ENCODE results near the gene DRD2. TPM values are rescaled to one million over a fixed set of nuclear protein-coding genes. Genes with fewer than 3 reads are reported as not detected.

Gene DRD2
- total RNA-seq, 1 experiment from 2014 or later = not detected

DNA sequence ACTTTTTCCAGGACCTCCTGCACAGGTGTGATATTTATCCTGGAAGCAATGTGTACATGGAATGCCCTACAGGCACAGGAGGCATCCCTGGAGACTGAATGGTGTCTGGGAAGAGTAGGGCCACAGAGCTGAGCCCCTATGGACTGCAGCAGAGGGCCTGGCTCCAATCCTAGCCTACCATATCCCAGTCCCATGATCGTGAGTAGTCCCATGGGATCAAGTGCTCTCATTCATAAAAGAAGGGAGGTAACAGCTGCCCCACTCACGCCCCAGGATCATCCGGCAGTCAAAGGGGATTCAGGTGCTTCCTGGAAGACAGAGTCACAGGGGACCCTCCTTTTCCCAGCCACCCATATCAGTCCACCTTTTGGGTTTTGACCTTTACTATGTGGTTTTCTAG, 63.7 kb downstream of the DRD2 start:
- Histone ChIP-seq H3K27ac (no peak overlapping the region), H3K4me1 (replicated peaks) (no peaks in the 10 kb centered on the region), H3K9me3 (replicated peaks) (no peaks in the 10 kb centered on the region), H3K36me3 (no peaks in the 10 kb centered on the region), H3K27me3 (replicated peaks) (no peaks in the 10 kb centered on the region), H3K4me3 (no peak overlapping the region)
- no peak for DNase-seq (ENCODE audit: low read depth in 1 of 2, low spot score in 2 of 2)

DNA sequence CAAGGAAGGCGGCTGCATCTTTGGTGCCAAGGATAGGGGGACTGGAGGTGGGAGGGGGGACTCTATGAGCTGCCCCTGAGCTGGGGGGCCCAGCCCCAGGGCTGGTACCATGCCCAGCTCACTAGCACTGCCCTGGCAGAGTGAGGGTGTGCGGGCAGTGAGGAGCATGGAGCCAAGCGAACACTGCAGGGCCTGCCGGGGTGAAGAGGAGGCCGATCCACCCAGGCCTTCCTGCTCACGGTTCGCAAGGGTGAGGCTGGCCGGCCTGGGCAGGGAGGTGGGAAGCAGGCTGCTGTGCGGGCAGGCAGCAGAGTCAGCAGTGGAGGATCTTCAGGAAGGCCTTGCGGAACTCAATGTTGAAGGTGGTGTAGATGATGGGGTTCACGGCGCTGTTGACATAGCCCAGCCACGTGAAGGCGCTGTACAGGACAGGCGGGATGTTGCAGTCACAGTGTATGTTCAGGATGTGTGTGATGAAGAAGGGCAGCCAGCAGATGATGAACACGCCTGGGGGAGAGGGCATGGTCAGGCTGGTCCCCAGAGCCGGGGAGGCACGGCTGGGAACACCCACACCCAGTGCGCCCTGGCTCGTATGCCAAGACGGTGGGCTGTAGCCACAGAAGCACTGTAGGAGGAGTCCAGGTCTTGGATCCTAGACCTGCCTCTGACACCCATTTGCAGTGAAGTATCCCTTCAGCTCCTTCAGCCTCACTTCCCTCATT, 64.6 kb downstream of the DRD2 start:
- H3K4me3 ChIP-seq = no peak overlapping the region
- H3K4me1 ChIP-seq (replicated peaks) = peaks cover 5% of the 10 kb centered on the region
- H3K27me3 ChIP-seq (replicated peaks) = no peaks in the 10 kb centered on the region
- no peaks in the 10 kb centered on the region for H3K36me3 ChIP-seq
- no peaks in the 10 kb centered on the region for H3K9me3 ChIP-seq (replicated peaks)
- no peak for DNase-seq (ENCODE audit: low read depth in 1 of 2, low spot score in 2 of 2)
- no peak overlapping the region for H3K27ac ChIP-seq

DNA sequence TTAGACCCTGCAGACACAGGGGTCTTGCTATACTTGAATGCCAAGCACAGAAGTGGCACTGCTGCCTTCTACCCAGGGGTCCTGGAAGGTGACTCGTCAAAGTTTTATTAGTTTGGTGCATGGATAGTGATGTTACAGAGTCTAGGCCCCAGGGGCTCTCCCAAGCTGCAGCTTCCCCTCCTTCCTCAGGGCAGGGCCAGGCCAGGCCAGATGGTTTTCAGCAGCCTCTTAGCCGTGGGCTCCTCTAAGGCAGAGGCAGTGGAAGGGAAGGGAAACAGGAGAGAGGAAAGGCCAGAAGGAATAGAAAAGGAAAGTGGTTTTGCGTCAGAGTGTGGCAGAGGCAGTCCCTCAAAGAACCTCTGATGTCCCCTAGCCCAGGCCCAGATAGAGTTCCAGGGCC, 65.7 kb downstream of the DRD2 start:
- DNase-seq (ENCODE audit: low read depth in 1 of 2, low spot score in 2 of 2) = no peak
- no peaks in the 10 kb centered on the region for H3K36me3 ChIP-seq
- H3K4me1 ChIP-seq (replicated peaks) = peaks cover 5% of the 10 kb centered on the region
- no peaks in the 10 kb centered on the region for H3K27me3 ChIP-seq (replicated peaks)
- H3K4me3 ChIP-seq = no peak overlapping the region
- H3K27ac ChIP-seq = no peak overlapping the region
- no peaks in the 10 kb centered on the region for H3K9me3 ChIP-seq (replicated peaks)

DNA sequence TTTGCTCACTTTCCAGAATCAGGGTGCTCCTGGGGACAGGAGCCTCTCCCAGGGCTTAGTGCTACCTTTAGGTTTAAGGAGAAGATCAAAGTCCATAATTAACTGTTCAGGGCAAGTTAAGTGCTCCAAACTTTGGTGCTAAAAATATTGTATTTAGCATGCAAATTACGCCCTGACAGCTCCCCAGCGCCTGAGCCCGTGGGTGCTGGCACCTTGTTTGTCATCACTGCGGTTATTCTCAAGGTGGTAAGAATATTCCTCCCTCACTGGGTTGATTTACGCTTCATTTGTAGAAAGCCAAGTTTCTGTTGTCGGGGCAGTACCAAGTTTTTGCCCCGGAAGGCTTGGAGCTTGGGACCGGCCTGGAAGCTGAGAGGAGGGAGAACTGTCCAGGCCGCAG, 66.3 kb downstream of the DRD2 start:
- peaks cover 5% of the 10 kb centered on the region for H3K4me1 ChIP-seq (replicated peaks)
- DNase-seq (ENCODE audit: low read depth in 1 of 2, low spot score in 2 of 2) = no peak
- H3K4me3 ChIP-seq = no peak overlapping the region
- no peaks in the 10 kb centered on the region for H3K27me3 ChIP-seq (replicated peaks)
- H3K9me3 ChIP-seq (replicated peaks) = no peaks in the 10 kb centered on the region
- no peaks in the 10 kb centered on the region for H3K36me3 ChIP-seq
- H3K27ac ChIP-seq = no peak overlapping the region

DNA sequence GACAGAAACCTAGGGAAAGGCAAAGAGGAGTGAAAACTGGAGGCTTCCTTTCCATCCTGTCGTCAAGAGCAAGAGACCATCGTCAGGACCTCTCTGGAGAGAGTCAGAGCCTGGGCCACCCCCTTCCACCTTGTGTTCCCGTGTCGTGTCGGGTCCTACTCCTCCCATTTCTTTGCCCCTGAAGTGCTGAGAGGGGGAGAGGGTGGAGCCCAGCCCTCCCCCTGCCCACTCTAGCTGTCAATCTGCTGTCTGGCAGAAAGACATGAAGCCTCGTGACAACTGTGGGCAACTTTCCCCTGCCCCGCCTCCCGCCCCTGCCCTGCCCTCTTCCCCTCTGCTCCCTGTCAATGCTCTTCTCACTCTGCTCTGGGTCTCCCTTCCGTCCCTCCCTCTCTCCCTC, 67.0 kb downstream of the DRD2 start:
- no peak overlapping the region for H3K27ac ChIP-seq
- H3K27me3 ChIP-seq (replicated peaks) = no peaks in the 10 kb centered on the region
- H3K4me1 ChIP-seq (replicated peaks) = peaks cover 5% of the 10 kb centered on the region
- H3K4me3 ChIP-seq = no peak overlapping the region
- H3K9me3 ChIP-seq (replicated peaks) = no peaks in the 10 kb centered on the region
- H3K36me3 ChIP-seq = no peaks in the 10 kb centered on the region
- DNase-seq (ENCODE audit: low read depth in 1 of 2, low spot score in 2 of 2) = no peak

- Histone ChIP-seq H3K9me3 (replicated peaks) (no peaks in the 10 kb centered on the region), H3K4me1 (replicated peaks) (peaks cover 5% of the 10 kb centered on the region), H3K4me3 (no peak overlapping the region), H3K36me3 (no peaks in the 10 kb centered on the region), H3K27me3 (replicated peaks) (no peaks in the 10 kb centered on the region), H3K27ac (no peak overlapping the region)
- no peak for DNase-seq (ENCODE audit: low read depth in 1 of 2, low spot score in 2 of 2)
Measured at GRCh38 chr11:113407163-113407562, 68.0 kb downstream of the DRD2 start.

- no peak overlapping the region for H3K4me3 ChIP-seq
- no peaks in the 10 kb centered on the region for H3K9me3 ChIP-seq (replicated peaks)
- peaks cover 5% of the 10 kb centered on the region for H3K4me1 ChIP-seq (replicated peaks)
- no peaks in the 10 kb centered on the region for H3K27me3 ChIP-seq (replicated peaks)
- no peaks in the 10 kb centered on the region for H3K36me3 ChIP-seq
- DNase-seq (ENCODE audit: low read depth in 1 of 2, low spot score in 2 of 2) = no peak
- H3K27ac ChIP-seq = no peak overlapping the region
Measured at GRCh38 chr11:113405724-113406478, 69.3 kb downstream of the DRD2 start.

DNA sequence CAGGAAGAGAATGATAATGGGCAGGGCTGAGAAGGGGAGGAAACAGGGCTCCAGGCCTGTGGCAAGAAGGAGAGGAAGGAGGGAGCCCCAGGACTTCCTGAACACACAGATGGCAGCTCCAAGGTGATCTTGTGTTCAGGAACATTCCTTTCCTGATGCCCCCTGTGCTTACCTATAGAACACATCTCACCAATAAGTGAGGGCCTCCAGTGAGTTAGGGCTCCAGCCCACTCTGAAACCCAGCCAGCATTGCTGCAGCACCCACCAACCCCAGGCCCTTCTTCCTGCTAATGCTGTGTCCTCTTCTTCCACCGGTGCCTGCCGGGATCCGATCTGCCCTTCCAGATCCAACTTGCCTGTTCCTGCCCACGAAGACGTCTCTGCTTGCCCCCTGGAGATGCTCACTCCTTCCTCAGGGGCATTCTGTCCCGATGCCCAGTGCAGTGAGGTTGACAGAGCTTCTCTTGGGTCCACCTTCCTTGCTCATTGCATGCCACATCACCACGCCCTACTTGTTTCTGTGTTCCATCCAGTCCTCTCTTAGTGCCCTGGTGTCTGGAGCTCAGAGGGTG, 70.3 kb downstream of the DRD2 start:
- Histone ChIP-seq H3K27ac (no peak overlapping the region), H3K4me3 (no peak overlapping the region), H3K4me1 (replicated peaks) (peaks cover 5% of the 10 kb centered on the region), H3K27me3 (replicated peaks) (no peaks in the 10 kb centered on the region), H3K36me3 (no peaks in the 10 kb centered on the region), H3K9me3 (replicated peaks) (no peaks in the 10 kb centered on the region)
- DNase-seq (ENCODE audit: low read depth in 1 of 2, low spot score in 2 of 2) = no peak

DNA sequence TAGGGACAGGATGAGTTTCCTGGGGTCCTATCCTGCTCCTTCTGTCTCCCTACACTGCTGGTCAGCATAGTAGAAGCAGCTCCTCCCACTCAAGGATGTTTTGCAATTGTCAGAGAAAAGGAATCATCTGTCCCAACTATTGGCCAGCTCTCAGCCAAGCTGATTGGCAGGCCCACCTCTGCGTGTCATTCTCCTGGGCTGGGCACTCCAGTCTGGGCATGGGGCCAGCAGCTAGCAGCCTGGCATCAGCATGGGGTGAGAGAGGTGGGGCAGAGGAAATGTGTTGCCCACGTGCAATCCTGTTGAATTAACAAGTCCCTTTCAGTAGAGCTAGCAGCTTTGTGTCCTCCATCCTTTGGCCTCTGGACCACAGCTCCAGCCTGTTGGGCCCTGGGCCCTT, 73.5 kb downstream of the DRD2 start:
- DNase-seq (ENCODE audit: low read depth in 1 of 2, low spot score in 2 of 2) = peak in 1 of 2 experiments; percentile 1
- H3K4me1 ChIP-seq (replicated peaks) = peaks cover 5% of the 10 kb centered on the region
- H3K27ac ChIP-seq = no peak overlapping the region
- no peaks in the 10 kb centered on the region for H3K36me3 ChIP-seq
- no peaks in the 10 kb centered on the region for H3K27me3 ChIP-seq (replicated peaks)
- H3K4me3 ChIP-seq = no peak overlapping the region
- no peaks in the 10 kb centered on the region for H3K9me3 ChIP-seq (replicated peaks)

- Histone ChIP-seq H3K4me1 (replicated peaks) (no peaks in the 10 kb centered on the region; the same call in 1 of the 2 replicates), H3K36me3 (no peaks in the 10 kb centered on the region), H3K4me3 (no peak overlapping the region), H3K27me3 (replicated peaks) (no peaks in the 10 kb centered on the region), H3K9me3 (replicated peaks) (no peaks in the 10 kb centered on the region), H3K27ac (no peak overlapping the region)
- DNase-seq (ENCODE audit: low read depth in 1 of 2, low spot score in 2 of 2) = no peak
Measured at GRCh38 chr11:113400631-113401230, 74.5 kb downstream of the DRD2 start.

- no peaks in the 10 kb centered on the region for H3K9me3 ChIP-seq (replicated peaks)
- no peaks in the 10 kb centered on the region for H3K27me3 ChIP-seq (replicated peaks)
- no peak for DNase-seq (ENCODE audit: low read depth in 1 of 2, low spot score in 2 of 2)
- no peaks in the 10 kb centered on the region for H3K4me1 ChIP-seq (replicated peaks)
- no peak overlapping the region for H3K4me3 ChIP-seq
- no peak overlapping the region for H3K27ac ChIP-seq
- H3K36me3 ChIP-seq = no peaks in the 10 kb centered on the region
Measured at GRCh38 chr11:113398669-113399430, 76.3 kb downstream of the DRD2 start.

- Histone ChIP-seq H3K4me3 (no peak overlapping the region), H3K4me1 (replicated peaks) (no peaks in the 10 kb centered on the region), H3K27ac (no peak overlapping the region), H3K27me3 (replicated peaks) (no peaks in the 10 kb centered on the region), H3K9me3 (replicated peaks) (no peaks in the 10 kb centered on the region), H3K36me3 (no peaks in the 10 kb centered on the region)
- no peak for DNase-seq (ENCODE audit: low read depth in 1 of 2, low spot score in 2 of 2)
Measured at GRCh38 chr11:113397821-113398220, 77.4 kb downstream of the DRD2 start.

DNA sequence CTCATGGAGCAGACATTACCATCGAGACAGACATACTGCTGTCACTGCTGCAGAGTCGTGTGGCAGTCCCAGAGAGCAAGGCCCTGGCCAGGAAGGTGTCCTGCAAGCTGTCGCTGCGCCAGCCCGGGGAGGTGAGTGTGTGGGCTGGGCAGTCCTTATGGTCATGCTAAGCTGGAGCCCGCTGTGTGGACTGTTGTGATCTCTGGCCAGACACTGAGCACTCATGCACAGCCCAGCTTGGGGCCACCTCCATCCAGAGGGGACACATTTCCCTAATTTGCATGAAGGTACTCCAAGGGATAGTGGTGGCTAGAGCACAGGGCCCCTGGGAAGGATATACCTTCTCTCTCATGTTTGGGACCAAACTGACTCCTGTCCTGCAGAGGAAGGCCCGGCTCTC, 78.0 kb downstream of the DRD2 start:
- H3K4me3 ChIP-seq = no peak overlapping the region
- H3K9me3 ChIP-seq (replicated peaks) = no peaks in the 10 kb centered on the region
- no peaks in the 10 kb centered on the region for H3K4me1 ChIP-seq (replicated peaks)
- no peaks in the 10 kb centered on the region for H3K36me3 ChIP-seq
- DNase-seq (ENCODE audit: low read depth in 1 of 2, low spot score in 2 of 2) = no peak
- H3K27me3 ChIP-seq (replicated peaks) = no peaks in the 10 kb centered on the region
- H3K27ac ChIP-seq = no peak overlapping the region

Data from SJSA1 (cell line).